Measurements from ENCODE around the gene HUWE1.
"Not testable (repeated sequence)": the region's sequence is repeated elsewhere in the genome, so short reads cannot be mapped to it uniquely, and the experiment has no call there.

The HUWE1 gene

GRCh38 chrX:53599781-53600396 is 86.6 kb downstream of the HUWE1 start:
- DNase-seq, result no peak

GRCh38 chrX:53598169-53598568 is 88.3 kb downstream of the HUWE1 start:
- no peak for DNase-seq

- no peak for DNase-seq
These were observed 91.2 kb downstream of the HUWE1 start for GRCh38 chrX:53595266-53595810.

- DNase-seq, result no peak
These were observed 92.2 kb downstream of the HUWE1 start for GRCh38 chrX:53594354-53594753.

- DNase-seq, result no peak
These were observed 98.6 kb downstream of the HUWE1 start for GRCh38 chrX:53587795-53588420.

- no peak for DNase-seq
These were observed 101.6 kb downstream of the HUWE1 start for GRCh38 chrX:53584891-53585290.

- DNase-seq, result no peak
These were observed 102.9 kb downstream of the HUWE1 start for GRCh38 chrX:53583571-53583970.

- DNase-seq, result no peak
These were observed 105.6 kb downstream of the HUWE1 start for GRCh38 chrX:53580742-53581504.

GRCh38 chrX:53571494-53571893 is 115.0 kb downstream of the HUWE1 start:
- no peak for DNase-seq

- no peak for DNase-seq
These were observed 123.2 kb downstream of the HUWE1 start for GRCh38 chrX:53563324-53563723.

GRCh38 chrX:53561912-53562311 is 124.6 kb downstream of the HUWE1 start:
- DNase-seq, result no peak

- DNase-seq, result no peak
These were observed 127.9 kb downstream of the HUWE1 start for GRCh38 chrX:53558646-53559045.

GRCh38 chrX:53556868-53557267 is 129.7 kb downstream of the HUWE1 start:
- no peak for DNase-seq

GRCh38 chrX:53550756-53551463 is 135.6 kb downstream of the HUWE1 start:
- DNase-seq, result no peak

GRCh38 chrX:53547668-53548067 is 138.9 kb downstream of the HUWE1 start:
- DNase-seq, result peak; percentile 24

GRCh38 chrX:53544936-53545335 is 141.6 kb downstream of the HUWE1 start:
- DNase-seq, result no peak

- DNase-seq, result no peak
These were observed 147.7 kb downstream of the HUWE1 start for GRCh38 chrX:53538781-53539180.

- DNase-seq, result not testable (repeated sequence)
These were observed 155.1 kb downstream of the HUWE1 start for GRCh38 chrX:53531255-53531966.

GRCh38 chrX:53526999-53527398 is 159.5 kb downstream of the HUWE1 start:
- DNase-seq, result no peak

- DNase-seq, result no peak
These were observed 175.2 kb downstream of the HUWE1 start for GRCh38 chrX:53511322-53511721.

GRCh38 chrX:53504035-53504434 is 182.5 kb downstream of the HUWE1 start:
- not testable (repeated sequence) for DNase-seq

- no peak for DNase-seq
These were observed 192.1 kb downstream of the HUWE1 start for GRCh38 chrX:53494436-53494835.

- no peak for DNase-seq
These were observed 200.2 kb downstream of the HUWE1 start for GRCh38 chrX:53486285-53486684.
